Vagina (tissue), 2 donors: ENCODE data around the gene TRIM72.
"Not testable (repeated sequence)": the region's sequence is repeated elsewhere in the genome, so short reads cannot be mapped to it uniquely, and the experiment has no call there.

Experiments used
- CTCF ChIP-seq, 3 experiments: fragments of 450-650 bp in 2 of 3; fragments of 200-600 bp in 1 of 3; sonication (generic) in 1 of 3; IDR thresholded peaks; one replicate each; pipeline ENCODE4 v1.5.1; 2017 to 2019; ENCODE audit warnings: antibody characterized with exemption in 3 of 3, mild to moderate bottlenecking in 2 of 3, moderate library complexity in 2 of 3
- POLR2A ChIP-seq, 2 donors: fragments of 450-650 bp; IDR thresholded peaks; one replicate each; pipeline ENCODE4 v1.6.1; 2017; ENCODE audit warnings: antibody characterized with exemption in 2 of 2, mild to moderate bottlenecking in 2 of 2, moderate library complexity in 2 of 2

GRCh38 chr16:31200111-31200510 is 13.8 kb upstream of the TRIM72 start:
- TF ChIP-seq CTCF, POLR2A (IDR thresholded peaks at IDR 0.05): not testable (repeated sequence)
